GM23338 (cell line): Measurements from ENCODE around the gene DDN. TPM values are rescaled to one million over a fixed set of nuclear protein-coding genes. Genes with fewer than 3 reads are reported as not detected.

Experiments used
- ATAC-seq: fragments of 200-7000 bp; cut with Tn5 transposase; 3 replicates; pipeline ENCODE4 v1.9.1; 2020
- DNase-seq: peaks from one replicate; pipeline ENCODE4 v3.0.0-alpha.2; 2015; ENCODE audit warnings: low spot score
- H2AFZ ChIP-seq: fragments of 200-600 bp; sonication (generic); 2 replicates; pipeline ENCODE4 v1.8.0; 2016; ENCODE audit warnings: antibody characterized with exemption, mild to moderate bottlenecking, moderate library complexity
- H3F3A ChIP-seq: fragments of 200-600 bp; sonication (generic); replicated peaks from 2 replicates; pipeline ENCODE4 v1.8.0; 2017; ENCODE audit warnings: antibody characterized with exemption, mixed run types, low read depth
- H3K27ac ChIP-seq: fragments of 200-600 bp; sonication (generic); 2 replicates; pipeline ENCODE4 v1.6.1; 2016; ENCODE audit warnings: low read depth
- H3K27me3 ChIP-seq: fragments of 200-600 bp; sonication (generic); 2 replicates; pipeline ENCODE4 v1.8.0; 2016; ENCODE audit warnings: mild to moderate bottlenecking, mixed run types, moderate library complexity; ENCODE audit not compliant: insufficient read depth
- H3K36me3 ChIP-seq: fragments of 200-600 bp; sonication (generic); 2 replicates; pipeline ENCODE4 v1.8.0; 2016; ENCODE audit warnings: mild to moderate bottlenecking; ENCODE audit not compliant: insufficient read depth
- H3K4me1 ChIP-seq: fragments of 200-600 bp; sonication (generic); 2 replicates; pipeline ENCODE4 v1.8.0; 2016; ENCODE audit warnings: mild to moderate bottlenecking, moderate library complexity; ENCODE audit not compliant: insufficient read depth
- H3K4me2 ChIP-seq: fragments of 200-600 bp; sonication (generic); 2 replicates; pipeline ENCODE4 v1.7.1; 2017; ENCODE audit warnings: mixed run types
- H3K4me3 ChIP-seq: fragments of 200-600 bp; sonication (generic); 2 replicates; pipeline ENCODE4 v1.6.1; 2016; ENCODE audit warnings: mixed run types
- H3K79me2 ChIP-seq: fragments of 200-600 bp; sonication (generic); replicated peaks from 2 replicates; pipeline ENCODE4 v1.8.0; 2017; ENCODE audit warnings: mild to moderate bottlenecking; ENCODE audit not compliant: insufficient read depth
- H3K9me2 ChIP-seq: fragments of 200-600 bp; sonication (generic); 2 replicates; pipeline ENCODE4 v1.8.0; 2017; ENCODE audit not compliant: insufficient read depth
- H4K20me1 ChIP-seq: fragments of 200-600 bp; sonication (generic); replicated peaks from 2 replicates; pipeline ENCODE4 v1.8.0; 2017; ENCODE audit warnings: mild to moderate bottlenecking; ENCODE audit not compliant: insufficient read depth
- H3K27ac Mint-ChIP-seq: 2 replicates; pipeline ENCODE4 v1.8.0; 2020; ENCODE audit warnings: inconsistent platforms, mild to moderate bottlenecking, moderate library complexity, mixed read lengths
- H3K27me3 Mint-ChIP-seq: 3 replicates; pipeline ENCODE4 v1.8.0; 2022; ENCODE audit warnings: low read depth, mild to moderate bottlenecking, moderate library complexity, mixed read lengths, inconsistent platforms; ENCODE audit not compliant: insufficient read depth, poor library complexity
- H3K36me3 Mint-ChIP-seq: 3 replicates; pipeline ENCODE4 v1.8.0; 2021; ENCODE audit warnings: low read depth, mild to moderate bottlenecking, inconsistent platforms, moderate library complexity, mixed read lengths
- H3K4me1 Mint-ChIP-seq: 3 replicates; pipeline ENCODE4 v1.8.0; 2020; ENCODE audit warnings: mild to moderate bottlenecking, inconsistent platforms, mixed read lengths
- H3K4me3 Mint-ChIP-seq: 3 replicates; pipeline ENCODE4 v1.8.0; 2021; ENCODE audit warnings: moderate library complexity, mild to moderate bottlenecking, inconsistent platforms, mixed read lengths
- H3K9me3 Mint-ChIP-seq: 3 replicates; pipeline ENCODE4 v1.8.0; 2020; ENCODE audit warnings: moderate library complexity, mild to moderate bottlenecking, inconsistent platforms, mixed read lengths
- JUNB ChIP-seq: IDR thresholded peaks from one replicate; pipeline ENCODE4 v1.6.1; 2016; ENCODE audit warnings: antibody characterized with exemption; ENCODE audit not compliant: unreplicated experiment
- ZNF114 ChIP-seq: fragments of 250-450 bp; sonication (Bioruptor Pico); IDR thresholded peaks from 2 replicates; pipeline ENCODE4 v1.5.0; 2020; ENCODE audit warnings: mild to moderate bottlenecking, moderate library complexity
- ZNF462 ChIP-seq: fragments of 250-450 bp; sonication (Bioruptor Pico); IDR thresholded peaks from 2 replicates; pipeline ENCODE4 v1.5.0; 2020; ENCODE audit warnings: mild to moderate bottlenecking, moderate library complexity
- polyA plus RNA-seq: library from polyadenylated mRNA; unstranded; fragments of >200 nt; fragmentation: Nextera tagmentation; extraction: Ambion mirVana; gene quantifications from 2 replicates; pipeline ENCODE4 v1.2.1, GENCODE V29; 2016
- total RNA-seq: library from RNA; depleted of rRNA; stranded (reverse); fragments of >200 nt; shearing (Covaris generic); gene quantifications from 2 replicates; pipeline ENCODE4 v1.2.3, GENCODE V29; 2014

The DDN gene
- total and polyA plus RNA-seq, 2 experiments from 2014 or later: 0.10 TPM; not detected in 1

GRCh38 chr12:49046129-49046895 lies 47.1 kb upstream of the DDN start (continued):
- TF ChIP-seq ZNF462 (CRISPR knock-in tag): no peak

GRCh38 chr12:49044660-49045059 lies 45.5 kb upstream of the DDN start:
- H3K4me1 Mint-ChIP-seq: no peaks in the 10 kb centered on the region; the same call in 2 of the 3 replicates
- H2AFZ ChIP-seq: no peak overlapping the region
- H3K4me2 ChIP-seq: no peak overlapping the region
- no peaks in the 10 kb centered on the region for H3K4me1 ChIP-seq
- peaks cover 94% of the 10 kb centered on the region for H3K36me3 Mint-ChIP-seq
- no peaks in the 10 kb centered on the region; the same call in 2 of the 3 replicates for H3K9me3 Mint-ChIP-seq
- no peak overlapping the region for H3K4me3 Mint-ChIP-seq
- H3F3A ChIP-seq: no peaks in the 10 kb centered on the region
- H3K9me2 ChIP-seq: no peaks in the 10 kb centered on the region
- TF ChIP-seq ZNF114 (CRISPR knock-in tag): no peak
- peaks cover 16% of the 10 kb centered on the region for H3K27me3 Mint-ChIP-seq
- no peak overlapping the region for H3K27ac ChIP-seq
- H3K79me2 ChIP-seq: no peaks in the 10 kb centered on the region
- no peak overlapping the region for H3K4me3 ChIP-seq
- H4K20me1 ChIP-seq: peaks cover 37% of the 10 kb centered on the region
- peaks cover 45% of the 10 kb centered on the region for H3K36me3 ChIP-seq
- H3K27ac Mint-ChIP-seq: no peak overlapping the region
- H3K27me3 ChIP-seq: no peaks in the 10 kb centered on the region
- ATAC-seq (no peak), DNase-seq (no peak)

- Histone ChIP-seq H3K4me3 (no peak overlapping the region), H3K36me3 (peaks cover 48% of the 10 kb centered on the region), H3K27ac (no peak overlapping the region), H3K9me2 (no peaks in the 10 kb centered on the region), H3K79me2 (no peaks in the 10 kb centered on the region), H3F3A (no peaks in the 10 kb centered on the region), H3K27me3 (no peaks in the 10 kb centered on the region), H3K4me1 (no peaks in the 10 kb centered on the region), H3K4me2 (no peak overlapping the region), H4K20me1 (peaks cover 33% of the 10 kb centered on the region), H2AFZ (no peak overlapping the region)
- no peaks in the 10 kb centered on the region; the same call in 2 of the 3 replicates for H3K9me3 Mint-ChIP-seq
- peak; percentile 82 for DNase-seq
- peaks cover 94% of the 10 kb centered on the region for H3K36me3 Mint-ChIP-seq
- peaks cover 14% of the 10 kb centered on the region for H3K27me3 Mint-ChIP-seq
- no peak overlapping the region for H3K27ac Mint-ChIP-seq
- H3K4me3 Mint-ChIP-seq: no peak overlapping the region
- no peaks in the 10 kb centered on the region; the same call in 2 of the 3 replicates for H3K4me1 Mint-ChIP-seq
- ATAC-seq: peak; percentile 91
- no peak for TF ChIP-seq JUNB
- no peak for TF ChIP-seq ZNF462 (CRISPR knock-in tag)
- no peak for TF ChIP-seq ZNF114 (CRISPR knock-in tag)
These were observed 44.7 kb upstream of the DDN start for GRCh38 chr12:49043856-49044258.
